SH-SY5Y (cell line): ENCODE results near the gene EIF2B2.

Experiments used
- GATA2 ChIP-seq: IDR thresholded peaks from 2 replicates; pipeline ENCODE4 v1.6.1; 2011; ENCODE audit warnings: mild to moderate bottlenecking, low read depth, low read length
- GATA3 ChIP-seq: IDR thresholded peaks from 2 replicates; pipeline ENCODE4 v1.6.1; 2011; ENCODE audit warnings: low read depth, mild to moderate bottlenecking, low read length, moderate library complexity

Gene EIF2B2

DNA sequence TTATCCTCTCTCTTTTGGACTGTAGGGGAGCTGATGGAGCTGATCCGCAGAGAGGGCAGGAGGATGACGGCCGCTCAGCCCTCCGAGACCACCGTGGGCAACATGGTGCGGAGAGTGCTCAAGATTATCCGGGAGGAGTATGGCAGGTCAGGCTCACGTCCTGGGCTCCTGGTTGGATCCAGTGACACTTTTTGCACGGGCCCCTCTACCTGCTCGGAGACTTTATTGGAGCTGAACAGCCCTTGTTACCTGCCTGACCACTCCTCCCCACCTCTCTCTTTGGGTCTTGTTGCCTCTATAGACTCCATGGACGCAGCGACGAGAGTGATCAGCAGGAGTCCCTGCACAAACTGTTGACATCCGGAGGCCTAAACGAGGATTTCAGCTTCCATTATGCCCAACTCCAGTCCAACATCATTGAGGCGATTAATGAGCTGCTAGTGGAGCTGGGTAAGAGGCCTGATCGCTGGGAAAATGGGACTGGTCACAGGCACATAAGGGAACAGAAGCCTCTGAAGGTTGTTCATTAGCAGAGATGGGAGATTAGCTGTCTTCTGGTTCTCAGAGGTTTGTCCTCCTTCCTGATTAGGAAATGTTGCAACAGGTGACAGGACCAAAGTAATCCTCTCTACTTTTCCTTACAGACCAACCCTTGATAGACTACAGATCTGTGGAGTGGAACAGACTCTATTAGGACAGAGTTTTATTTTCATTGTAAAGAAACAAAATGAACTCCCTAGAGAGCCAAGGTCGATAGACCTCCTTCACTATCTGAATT lies 718 bp downstream of the EIF2B2 start:
- TF ChIP-seq GATA3 (no peak), GATA2 (no peak)

DNA sequence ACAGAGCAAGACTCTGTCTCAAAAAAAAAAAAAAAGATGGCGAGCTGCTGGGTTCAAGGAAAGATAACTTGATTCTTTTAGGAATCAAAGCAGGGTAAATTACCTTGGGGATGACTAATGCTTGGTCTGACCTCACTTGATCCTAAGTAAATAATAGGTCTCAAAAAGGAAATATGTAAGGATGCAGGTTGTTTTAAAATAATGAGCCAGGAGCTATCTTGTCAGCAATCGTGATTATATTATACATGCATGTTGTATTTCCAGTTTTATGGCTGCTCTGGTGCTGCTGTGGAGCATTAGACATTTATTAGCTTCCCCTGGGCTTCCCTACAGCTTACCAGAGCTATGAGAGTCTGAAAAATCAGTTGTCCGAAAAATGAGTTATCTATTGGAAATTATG lies 2.6 kb downstream of the EIF2B2 start:
- TF ChIP-seq GATA3 (no peak), GATA2 (no peak)

GRCh38 chr14:75009176-75009575 lies 6.5 kb downstream of the EIF2B2 start:
- no peak for TF ChIP-seq GATA2
- no peak for TF ChIP-seq GATA3

- TF ChIP-seq GATA3 (no peak), GATA2 (no peak)
Observed at GRCh38 chr14:75010472-75011093, 7.9 kb downstream of the EIF2B2 start.

GRCh38 chr14:75011356-75011994 lies 8.8 kb downstream of the EIF2B2 start:
- TF ChIP-seq GATA2 (no peak), GATA3 (no peak)

- TF ChIP-seq GATA2 = no peak
- no peak for TF ChIP-seq GATA3
Observed at GRCh38 chr14:75013290-75013689, 10.6 kb downstream of the EIF2B2 start.

- no peak for TF ChIP-seq GATA2
- no peak for TF ChIP-seq GATA3
Observed at GRCh38 chr14:75015496-75015895, 12.8 kb downstream of the EIF2B2 start.

DNA sequence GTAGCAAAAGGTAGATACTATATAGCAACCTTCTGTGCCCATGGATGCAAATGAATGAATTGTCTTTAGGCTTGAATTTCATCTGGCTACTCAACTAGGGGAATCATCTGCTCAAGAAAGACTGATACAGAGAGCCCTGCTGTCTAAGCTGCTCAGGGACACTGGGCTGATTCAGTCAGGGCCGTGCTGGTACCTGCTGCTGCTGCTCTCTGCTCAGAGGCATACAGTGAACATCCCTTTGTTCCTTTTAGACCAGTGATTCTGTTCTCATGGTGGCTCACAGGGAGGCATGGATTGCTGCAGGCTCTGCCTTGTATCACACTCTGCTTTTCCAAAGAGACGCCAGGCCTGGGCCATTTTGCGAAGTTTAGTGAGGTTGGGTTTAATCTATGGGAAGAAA lies 14.1 kb downstream of the EIF2B2 start:
- TF ChIP-seq GATA2 (no peak), GATA3 (no peak)

GRCh38 chr14:75018694-75019093 lies 16.0 kb downstream of the EIF2B2 start:
- TF ChIP-seq GATA2 = no peak
- TF ChIP-seq GATA3 = no peak

DNA sequence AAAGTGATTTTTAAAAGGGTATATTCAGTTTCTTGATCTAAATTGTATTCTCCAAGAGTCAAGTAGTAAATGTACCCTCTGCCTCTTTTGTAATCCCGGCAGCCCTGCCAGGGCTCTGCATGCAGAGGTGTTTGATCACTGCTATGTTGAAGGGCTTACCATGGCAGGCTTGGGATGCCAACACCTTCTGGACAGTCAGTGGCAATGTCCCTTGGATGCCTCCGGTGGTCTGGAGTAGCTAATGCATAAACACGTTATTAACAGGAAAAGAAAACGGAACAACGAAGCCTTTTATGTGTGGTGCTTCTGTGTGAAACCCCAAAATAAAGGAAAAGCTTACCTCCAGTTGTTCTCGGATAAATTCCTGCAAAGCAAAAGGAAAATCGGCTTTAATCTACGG lies 19.9 kb downstream of the EIF2B2 start:
- no peak for TF ChIP-seq GATA3
- TF ChIP-seq GATA2 = no peak

DNA sequence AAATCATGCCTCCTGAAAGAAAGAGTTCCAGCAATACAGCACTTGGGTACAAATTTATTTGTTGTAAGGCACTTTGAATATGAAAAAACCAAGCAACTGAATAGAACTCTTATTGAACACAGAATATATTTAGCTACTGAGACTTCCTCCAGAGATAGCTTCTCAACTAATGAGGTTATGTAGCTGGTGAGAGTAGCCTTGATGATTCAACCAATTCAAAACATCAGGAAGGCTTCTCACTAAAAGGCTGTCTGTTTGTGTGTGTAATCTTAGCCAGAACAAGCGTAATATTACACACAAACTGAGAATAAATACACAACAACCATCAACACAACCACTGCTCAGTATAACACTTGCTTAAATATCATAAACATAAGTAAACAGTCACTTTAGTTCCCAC lies 20.4 kb downstream of the EIF2B2 start:
- no peak for TF ChIP-seq GATA2
- TF ChIP-seq GATA3 = no peak

- TF ChIP-seq GATA2 (no peak), GATA3 (no peak)
Observed at GRCh38 chr14:75025082-75025481, 22.4 kb downstream of the EIF2B2 start.

GRCh38 chr14:75025876-75026275 lies 23.2 kb downstream of the EIF2B2 start:
- TF ChIP-seq GATA2 (no peak), GATA3 (no peak)

DNA sequence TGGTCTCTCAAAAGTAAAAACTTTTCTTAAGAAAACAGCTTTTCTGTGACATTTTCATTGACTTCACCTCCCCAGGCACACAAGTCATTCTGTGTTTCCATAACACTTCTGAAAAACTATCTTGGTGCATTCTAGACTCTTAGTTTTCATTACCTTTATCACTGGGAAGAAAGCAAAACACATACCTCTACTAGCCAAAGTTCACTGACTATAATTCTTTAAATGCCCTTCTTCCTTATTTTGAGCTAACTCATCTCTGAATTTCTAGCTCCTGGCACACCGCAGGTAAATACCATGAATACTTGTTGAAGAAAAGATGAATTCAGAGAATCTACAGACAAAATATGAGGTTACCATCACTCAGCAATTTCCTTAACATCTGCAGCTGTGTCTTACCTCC lies 27.4 kb downstream of the EIF2B2 start:
- TF ChIP-seq GATA2 (no peak), GATA3 (no peak)

DNA sequence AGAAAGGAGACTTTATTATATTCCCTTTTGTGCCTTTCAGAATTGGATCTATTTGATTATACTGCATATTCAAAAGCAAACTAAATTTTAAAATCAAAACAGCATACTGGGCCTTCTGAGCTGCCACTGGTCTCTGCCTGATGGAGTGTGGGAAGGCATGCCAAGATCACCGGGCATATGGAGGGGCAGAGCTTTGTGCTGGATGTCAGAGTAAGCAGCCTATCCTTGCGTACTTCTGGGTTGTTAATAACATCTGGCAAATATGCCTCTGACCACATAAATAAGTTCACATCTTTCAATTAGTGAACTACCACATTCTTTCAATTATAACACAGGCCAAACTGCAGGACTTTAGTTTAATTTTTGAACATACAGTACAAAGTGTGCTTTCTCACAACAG lies 30.2 kb downstream of the EIF2B2 start:
- TF ChIP-seq GATA2 (no peak), GATA3 (no peak)
